Activated T-cell treated with anti-CD3 and anti-CD28 coated beads, Interleukin-2, amount 50 U/mL, for 24 hours (primary cell): ENCODE data around the gene ANAPC15.
A peak's percentile ranks its signal among the peaks of the same experiment; 100 is the strongest.

Experiments
- DNase-seq: peaks from one replicate; pipeline ENCODE4 v3.0.0-alpha.2; 2020
- H3K27ac Mint-ChIP-seq: 2 replicates; pipeline ENCODE4 v1.8.0; 2020; ENCODE audit warnings: mild to moderate bottlenecking, mixed read lengths
- H3K27me3 Mint-ChIP-seq: 2 replicates; pipeline ENCODE4 v1.8.0; 2020; ENCODE audit warnings: mixed read lengths
- H3K36me3 Mint-ChIP-seq: 2 replicates; pipeline ENCODE4 v1.8.0; 2020; ENCODE audit warnings: low read depth, mixed read lengths
- H3K4me1 Mint-ChIP-seq: 2 replicates; pipeline ENCODE4 v1.8.0; 2020; ENCODE audit warnings: low read depth, mixed read lengths
- H3K4me3 Mint-ChIP-seq: 2 replicates; pipeline ENCODE4 v1.8.0; 2020; ENCODE audit warnings: mild to moderate bottlenecking, moderate library complexity, mixed read lengths
- H3K9me3 Mint-ChIP-seq: 2 replicates; pipeline ENCODE4 v1.8.0; 2020; ENCODE audit warnings: mixed read lengths

The ANAPC15 gene

GRCh38 chr11:72112978-72113808 lies 698 bp upstream of the ANAPC15 start:
- no peak for DNase-seq
- H3K27ac Mint-ChIP-seq, result peak overlapping the region; percentile 100
- H3K4me1 Mint-ChIP-seq, result peaks cover 21% of the 10 kb centered on the region
- peaks cover 34% of the 10 kb centered on the region for H3K36me3 Mint-ChIP-seq
- peak overlapping the region; percentile 98 for H3K4me3 Mint-ChIP-seq
- no peaks in the 10 kb centered on the region for H3K27me3 Mint-ChIP-seq
- no peaks in the 10 kb centered on the region for H3K9me3 Mint-ChIP-seq

- no peaks in the 10 kb centered on the region for H3K9me3 Mint-ChIP-seq
- peak overlapping the region; percentile 98 for H3K4me3 Mint-ChIP-seq
- DNase-seq, result no peak
- H3K4me1 Mint-ChIP-seq, result peaks cover 21% of the 10 kb centered on the region
- H3K36me3 Mint-ChIP-seq, result peaks cover 47% of the 10 kb centered on the region
- H3K27me3 Mint-ChIP-seq, result no peaks in the 10 kb centered on the region
- H3K27ac Mint-ChIP-seq, result peak overlapping the region; percentile 100
Measured at GRCh38 chr11:72111300-72112142, 974 bp downstream of the ANAPC15 start.

- no peak for DNase-seq
- H3K27me3 Mint-ChIP-seq, result no peaks in the 10 kb centered on the region
- peak within 1 kb of the TSS; percentile 39 for H3K27ac Mint-ChIP-seq
- H3K36me3 Mint-ChIP-seq, result peaks cover 63% of the 10 kb centered on the region
- no peak within 1 kb of the TSS for H3K4me3 Mint-ChIP-seq
- H3K9me3 Mint-ChIP-seq, result no peaks in the 10 kb centered on the region
- H3K4me1 Mint-ChIP-seq, result peaks cover 28% of the 10 kb centered on the region
Measured at GRCh38 chr11:72105888-72106287, 6.6 kb downstream of the ANAPC15 start, which contains the start of gene TOMT. TSS of gene TOMT (plus strand) at chr11:72105924. CDS start at chr11:72105952, 28 bp downstream.

GRCh38 chr11:72103754-72104167 lies 8.7 kb downstream of the ANAPC15 start:
- Mint-ChIP-seq H3K36me3 (peaks cover 65% of the 10 kb centered on the region), H3K9me3 (no peaks in the 10 kb centered on the region), H3K4me1 (peaks cover 37% of the 10 kb centered on the region), H3K27ac (peak overlapping the region; percentile 96), H3K4me3 (peak overlapping the region; percentile 95), H3K27me3 (no peaks in the 10 kb centered on the region)
- no peak for DNase-seq

- no peaks in the 10 kb centered on the region for H3K9me3 Mint-ChIP-seq
Measured at GRCh38 chr11:72102946-72103753, 9.3 kb downstream of the ANAPC15 start, which contains the start of gene LAMTOR1. TSS of gene LAMTOR1 (minus strand) at chr11:72103297. CDS start at chr11:72103224, 73 bp downstream.

GRCh38 chr11:72102631-72102945 lies 9.9 kb downstream of the ANAPC15 start:
- Mint-ChIP-seq H3K4me1 (peaks cover 37% of the 10 kb centered on the region), H3K4me3 (peak overlapping the region; percentile 95), H3K36me3 (peaks cover 66% of the 10 kb centered on the region), H3K27ac (peak overlapping the region; percentile 96), H3K9me3 (no peaks in the 10 kb centered on the region), H3K27me3 (no peaks in the 10 kb centered on the region)
- DNase-seq, result no peak

More at GRCh38 chr11:72102946-72103753, 9.3 kb downstream of the ANAPC15 start, which contains the start of gene LAMTOR1:
- DNase-seq, result peak; percentile 98
- peaks cover 66% of the 10 kb centered on the region for H3K36me3 Mint-ChIP-seq
- peak within 1 kb of the TSS; percentile 95 for H3K4me3 Mint-ChIP-seq
- H3K27me3 Mint-ChIP-seq, result no peaks in the 10 kb centered on the region
- H3K27ac Mint-ChIP-seq, result peak within 1 kb of the TSS; percentile 96
- peaks cover 37% of the 10 kb centered on the region for H3K4me1 Mint-ChIP-seq

- H3K4me1 Mint-ChIP-seq, result peaks cover 37% of the 10 kb centered on the region
- H3K27me3 Mint-ChIP-seq, result no peaks in the 10 kb centered on the region
- H3K4me3 Mint-ChIP-seq, result peak overlapping the region; percentile 95
- no peaks in the 10 kb centered on the region for H3K9me3 Mint-ChIP-seq
- peaks cover 66% of the 10 kb centered on the region for H3K36me3 Mint-ChIP-seq
- H3K27ac Mint-ChIP-seq, result peak overlapping the region; percentile 96
- DNase-seq, result no peak
Measured at GRCh38 chr11:72102162-72102561, 10.3 kb downstream of the ANAPC15 start.

- Mint-ChIP-seq H3K27ac (peak overlapping the region; percentile 96), H3K36me3 (peaks cover 74% of the 10 kb centered on the region), H3K27me3 (no peaks in the 10 kb centered on the region), H3K4me1 (peaks cover 37% of the 10 kb centered on the region), H3K4me3 (no peak overlapping the region), H3K9me3 (no peaks in the 10 kb centered on the region)
- DNase-seq, result no peak
Measured at GRCh38 chr11:72100462-72100861, 12.0 kb downstream of the ANAPC15 start.

GRCh38 chr11:72100009-72100408 lies 12.5 kb downstream of the ANAPC15 start:
- Mint-ChIP-seq H3K27me3 (no peaks in the 10 kb centered on the region), H3K4me1 (peaks cover 37% of the 10 kb centered on the region), H3K9me3 (no peaks in the 10 kb centered on the region), H3K27ac (peak overlapping the region; percentile 96), H3K36me3 (peaks cover 78% of the 10 kb centered on the region), H3K4me3 (no peak overlapping the region)
- no peak for DNase-seq

- H3K27ac Mint-ChIP-seq, result peak overlapping the region; percentile 34
- no peaks in the 10 kb centered on the region for H3K9me3 Mint-ChIP-seq
- DNase-seq, result no peak
- H3K4me1 Mint-ChIP-seq, result peaks cover 31% of the 10 kb centered on the region
- no peaks in the 10 kb centered on the region for H3K27me3 Mint-ChIP-seq
- peaks cover 87% of the 10 kb centered on the region for H3K36me3 Mint-ChIP-seq
- no peak overlapping the region for H3K4me3 Mint-ChIP-seq
Measured at GRCh38 chr11:72098741-72099140, 13.8 kb downstream of the ANAPC15 start.

GRCh38 chr11:72091292-72091691 lies 21.2 kb downstream of the ANAPC15 start:
- peak overlapping the region; percentile 53 for H3K27ac Mint-ChIP-seq
- peak; percentile 73 for DNase-seq
- H3K36me3 Mint-ChIP-seq, result peaks cover 44% of the 10 kb centered on the region
- no peaks in the 10 kb centered on the region for H3K27me3 Mint-ChIP-seq
- H3K4me1 Mint-ChIP-seq, result peaks cover 16% of the 10 kb centered on the region
- no peaks in the 10 kb centered on the region for H3K9me3 Mint-ChIP-seq
- H3K4me3 Mint-ChIP-seq, result no peak overlapping the region

- Mint-ChIP-seq H3K4me1 (peaks cover 20% of the 10 kb centered on the region), H3K4me3 (no peak overlapping the region), H3K36me3 (peaks cover 24% of the 10 kb centered on the region), H3K9me3 (no peaks in the 10 kb centered on the region), H3K27ac (peak overlapping the region; percentile 19), H3K27me3 (no peaks in the 10 kb centered on the region)
- DNase-seq, result no peak
Measured at GRCh38 chr11:72088076-72088808, 24.3 kb downstream of the ANAPC15 start.

GRCh38 chr11:72085621-72086351 lies 26.7 kb downstream of the ANAPC15 start:
- Mint-ChIP-seq H3K4me3 (no peak overlapping the region), H3K36me3 (peaks cover 22% of the 10 kb centered on the region), H3K27ac (peak overlapping the region; percentile 8), H3K27me3 (no peaks in the 10 kb centered on the region), H3K9me3 (no peaks in the 10 kb centered on the region), H3K4me1 (peaks cover 27% of the 10 kb centered on the region)
- DNase-seq, result no peak
